ENCODE measurements around the gene ITPRIPL1.
A peak's percentile ranks its signal among the peaks of the same experiment; 100 is the strongest.
"Not testable (repeated sequence)": the region's sequence is repeated elsewhere in the genome, so short reads cannot be mapped to it uniquely, and the experiment has no call there.

The ITPRIPL1 gene, protein sequence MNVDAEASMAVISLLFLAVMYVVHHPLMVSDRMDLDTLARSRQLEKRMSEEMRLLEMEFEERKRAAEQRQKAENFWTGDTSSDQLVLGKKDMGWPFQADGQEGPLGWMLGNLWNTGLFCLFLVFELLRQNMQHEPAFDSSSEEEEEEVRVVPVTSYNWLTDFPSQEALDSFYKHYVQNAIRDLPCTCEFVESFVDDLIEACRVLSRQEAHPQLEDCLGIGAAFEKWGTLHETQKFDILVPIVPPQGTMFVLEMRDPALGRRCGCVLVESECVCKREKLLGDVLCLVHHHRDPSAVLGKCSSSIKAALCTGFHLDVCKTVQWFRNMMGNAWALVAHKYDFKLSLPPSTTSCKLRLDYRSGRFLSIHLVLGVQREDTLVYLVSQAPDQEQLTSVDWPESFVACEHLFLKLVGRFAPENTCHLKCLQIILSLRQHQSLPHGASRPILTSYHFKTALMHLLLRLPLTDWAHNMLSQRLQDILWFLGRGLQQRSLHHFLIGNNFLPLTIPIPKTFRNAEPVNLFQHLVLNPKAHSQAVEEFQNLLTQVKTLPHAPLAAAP

DNA sequence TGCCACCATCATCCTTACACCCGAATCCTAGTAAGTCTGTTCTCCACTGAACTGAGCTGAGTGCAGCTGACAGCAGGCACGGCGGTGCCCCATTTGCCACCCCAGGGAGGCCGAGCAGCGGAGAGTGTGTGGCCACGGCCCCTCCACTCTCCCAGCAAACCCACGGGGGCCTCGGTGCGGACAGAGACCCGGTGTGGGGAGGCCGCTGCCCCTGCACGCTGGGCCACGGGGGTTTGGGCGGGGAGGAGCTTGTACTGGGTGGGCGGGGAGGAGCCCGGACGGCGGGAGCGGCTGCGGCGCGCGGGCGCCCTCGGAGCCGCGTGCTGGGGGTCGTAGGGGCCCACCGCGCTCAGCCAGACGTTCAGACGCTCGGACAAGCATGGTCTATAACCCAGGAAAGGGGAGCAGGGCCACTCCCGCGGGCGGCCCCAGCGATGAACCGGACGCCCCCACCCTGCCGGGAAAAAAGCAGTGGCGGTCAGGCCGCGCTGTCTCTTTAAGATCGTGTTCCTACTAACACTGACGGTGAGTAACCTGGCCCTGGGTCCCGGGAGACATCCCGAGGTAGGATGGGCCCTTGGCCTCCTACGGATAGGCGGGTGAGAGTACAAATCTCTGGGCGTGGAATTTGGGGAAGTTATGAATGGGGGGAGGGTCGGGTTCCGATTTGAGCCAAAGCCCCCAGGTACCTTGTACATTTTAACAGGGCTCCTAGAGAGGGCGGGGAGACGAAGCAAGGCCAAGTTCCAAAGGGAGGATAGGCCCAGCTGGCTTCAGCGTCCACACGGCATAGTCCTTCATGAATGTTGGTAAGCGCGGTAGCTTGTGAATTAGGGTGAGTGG is at the start of gene ITPRIPL1:
Gene ITPRIPL1 (plus strand): TSS at position 277 of the 843 bp plus-strand sequence. CDS start 523 bp downstream, at position 800.
- TF ChIP-seq, protein P1, sequence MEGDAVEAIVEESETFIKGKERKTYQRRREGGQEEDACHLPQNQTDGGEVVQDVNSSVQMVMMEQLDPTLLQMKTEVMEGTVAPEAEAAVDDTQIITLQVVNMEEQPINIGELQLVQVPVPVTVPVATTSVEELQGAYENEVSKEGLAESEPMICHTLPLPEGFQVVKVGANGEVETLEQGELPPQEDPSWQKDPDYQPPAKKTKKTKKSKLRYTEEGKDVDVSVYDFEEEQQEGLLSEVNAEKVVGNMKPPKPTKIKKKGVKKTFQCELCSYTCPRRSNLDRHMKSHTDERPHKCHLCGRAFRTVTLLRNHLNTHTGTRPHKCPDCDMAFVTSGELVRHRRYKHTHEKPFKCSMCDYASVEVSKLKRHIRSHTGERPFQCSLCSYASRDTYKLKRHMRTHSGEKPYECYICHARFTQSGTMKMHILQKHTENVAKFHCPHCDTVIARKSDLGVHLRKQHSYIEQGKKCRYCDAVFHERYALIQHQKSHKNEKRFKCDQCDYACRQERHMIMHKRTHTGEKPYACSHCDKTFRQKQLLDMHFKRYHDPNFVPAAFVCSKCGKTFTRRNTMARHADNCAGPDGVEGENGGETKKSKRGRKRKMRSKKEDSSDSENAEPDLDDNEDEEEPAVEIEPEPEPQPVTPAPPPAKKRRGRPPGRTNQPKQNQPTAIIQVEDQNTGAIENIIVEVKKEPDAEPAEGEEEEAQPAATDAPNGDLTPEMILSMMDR (IDR thresholded peaks at IDR 0.05; ENCODE audit: low read depth, low read length) = no peak
- peak in 1 of 2 donors; percentile 32 for DNase-seq (ENCODE audit: low read depth in 2 of 2)
- H3K4me3 ChIP-seq (replicated peaks in 1 of 2; ENCODE audit: low read depth in 2 of 2, low read length in 2 of 2) = peak within 1 kb of the TSS; percentile 46 to 50

DNA sequence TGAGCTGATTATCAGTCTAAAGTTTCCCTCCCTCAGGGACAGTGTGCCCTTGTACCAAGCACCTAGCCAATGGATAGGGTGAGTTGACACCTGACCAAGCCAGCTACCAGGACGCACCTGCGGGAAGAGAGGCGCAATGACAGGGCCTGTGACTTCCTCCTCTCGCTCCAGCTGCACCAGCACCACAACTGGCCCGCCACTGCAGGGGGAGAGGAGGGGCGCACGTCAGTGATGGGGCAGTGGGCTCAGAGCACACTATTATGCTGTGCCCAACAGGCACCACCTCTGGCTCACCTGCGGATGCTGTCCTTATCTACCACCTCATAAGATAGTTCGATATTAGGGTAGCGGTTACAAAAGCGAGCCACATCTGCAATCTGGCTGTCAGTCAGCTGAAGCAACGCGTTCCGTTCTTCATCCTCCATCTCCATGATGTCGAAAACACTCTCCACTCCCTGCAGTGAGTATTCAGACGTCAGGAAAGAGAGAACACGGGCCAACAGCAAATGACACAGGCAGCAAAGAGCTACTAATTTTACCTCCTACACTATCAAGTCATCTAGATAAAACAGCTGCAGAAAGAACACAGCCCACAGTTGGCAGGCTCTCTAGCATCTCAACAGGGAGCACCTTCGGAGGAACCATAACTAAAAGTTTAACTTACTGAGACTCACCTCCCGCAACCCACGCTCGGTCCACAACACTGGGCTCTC is 48.2 kb upstream of the ITPRIPL1 start:
- TF ChIP-seq, protein P1 (IDR thresholded peaks at IDR 0.05; ENCODE audit: low read depth, low read length) = no peak
- no peak for DNase-seq (ENCODE audit: low read depth in 2 of 2)
- H3K4me3 ChIP-seq (replicated peaks in 1 of 2; ENCODE audit: low read depth in 2 of 2, low read length in 2 of 2) = no peak overlapping the region

DNA sequence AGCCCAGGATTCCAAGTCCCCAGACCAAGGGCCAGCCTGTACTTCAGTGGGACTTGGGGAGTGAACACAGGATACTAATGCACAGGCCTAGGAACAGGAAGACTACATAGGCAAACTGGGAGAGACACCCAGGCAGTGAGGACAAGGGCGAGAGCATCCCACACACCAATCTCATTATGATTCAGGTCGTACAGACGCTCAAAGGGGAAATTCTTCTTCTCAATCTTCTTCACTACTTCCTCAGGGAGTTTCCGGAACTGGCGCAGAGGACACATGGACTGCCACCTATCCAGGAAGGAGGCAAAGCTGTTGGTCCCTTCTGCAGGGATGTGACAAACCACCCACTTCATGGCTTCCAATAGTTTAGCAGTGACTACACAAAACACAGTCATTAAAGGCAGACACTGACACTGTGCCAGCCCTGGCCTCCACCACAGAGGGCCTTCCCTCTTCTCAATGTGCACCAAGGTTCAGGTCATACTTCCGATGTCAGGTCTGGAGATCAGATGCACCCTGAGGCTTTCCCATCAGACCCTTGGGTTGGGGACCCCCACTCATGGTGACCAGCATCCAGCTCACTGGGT is 37.8 kb upstream of the ITPRIPL1 start:
- TF ChIP-seq, protein P1 (IDR thresholded peaks at IDR 0.05; ENCODE audit: low read depth, low read length) = no peak
- no peak overlapping the region for H3K4me3 ChIP-seq (replicated peaks in 1 of 2; ENCODE audit: low read depth in 2 of 2, low read length in 2 of 2)
- no peak for DNase-seq (ENCODE audit: low read depth in 2 of 2)

DNA sequence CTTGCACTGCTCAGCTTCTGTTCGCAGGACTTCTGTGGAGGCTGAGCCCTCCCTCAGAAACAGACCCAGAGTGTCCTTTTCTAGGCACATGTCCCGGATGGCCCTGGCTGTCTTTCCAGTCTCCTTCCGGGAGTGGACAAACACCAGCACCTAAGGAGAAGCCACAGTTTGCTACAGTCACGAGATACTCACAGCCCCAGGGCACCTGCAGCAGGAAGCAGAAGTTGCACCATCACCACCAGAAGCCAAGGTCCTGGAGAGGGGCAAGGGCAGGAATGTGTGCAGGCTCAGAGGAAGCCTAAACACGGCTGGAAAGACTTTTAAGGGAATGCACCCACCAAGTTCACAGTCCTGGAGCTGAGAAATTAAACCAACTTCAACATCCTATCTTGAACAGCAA is 33.4 kb upstream of the ITPRIPL1 start:
- TF ChIP-seq, protein P1 (IDR thresholded peaks at IDR 0.05; ENCODE audit: low read depth, low read length) = no peak
- H3K4me3 ChIP-seq (replicated peaks in 1 of 2; ENCODE audit: low read depth in 2 of 2, low read length in 2 of 2) = no peak overlapping the region
- DNase-seq (ENCODE audit: low read depth in 2 of 2) = no peak

DNA sequence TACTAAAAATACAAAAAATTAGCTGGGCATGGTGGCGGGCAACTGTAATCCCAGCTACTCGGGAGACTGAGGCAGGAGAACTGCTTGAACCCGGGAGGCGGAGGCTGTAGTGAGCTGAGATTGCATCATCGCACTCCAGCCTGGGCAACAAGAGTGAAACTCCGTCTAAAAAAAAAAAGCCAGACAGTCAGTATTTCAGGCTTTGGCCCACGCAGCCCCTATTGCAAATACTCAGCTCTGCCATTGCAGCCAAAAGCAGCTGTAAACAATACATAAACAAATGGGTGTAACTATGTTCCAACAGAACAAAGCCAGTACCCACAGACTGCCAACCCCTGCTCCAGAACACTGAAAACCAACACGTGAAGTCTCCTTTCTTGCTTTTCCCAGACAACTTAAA is 30.8 kb upstream of the ITPRIPL1 start:
- H3K4me3 ChIP-seq (replicated peaks in 1 of 2; ENCODE audit: low read depth in 2 of 2, low read length in 2 of 2) = not testable (repeated sequence)

DNA sequence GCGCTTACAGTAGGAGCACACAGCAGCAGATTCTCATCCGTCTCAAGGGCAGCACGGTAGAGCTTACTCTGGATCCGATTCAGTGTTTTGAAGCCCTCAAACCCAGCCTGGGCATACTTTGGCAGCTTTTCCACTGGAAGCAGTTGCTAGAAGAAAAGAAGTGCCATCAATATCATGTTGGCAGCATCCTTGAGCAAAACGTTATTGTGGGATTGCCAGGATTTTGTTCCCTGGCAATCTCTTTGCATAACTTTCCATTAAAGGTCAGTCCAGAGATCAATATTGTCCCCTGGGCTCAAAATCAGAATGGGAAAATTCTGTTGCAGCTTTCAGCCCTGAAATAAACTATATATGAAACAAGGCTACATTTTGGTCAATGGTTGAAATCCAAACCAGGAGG is 28.2 kb upstream of the ITPRIPL1 start:
- no peak for DNase-seq (ENCODE audit: low read depth in 2 of 2)
- no peak overlapping the region for H3K4me3 ChIP-seq (replicated peaks in 1 of 2; ENCODE audit: low read depth in 2 of 2, low read length in 2 of 2)
- TF ChIP-seq, protein P1 (IDR thresholded peaks at IDR 0.05; ENCODE audit: low read depth, low read length) = no peak

More for the DNA sequence above, 30.8 kb upstream of the ITPRIPL1 start:
- DNase-seq (ENCODE audit: low read depth in 2 of 2) = not testable (repeated sequence)
